ENCODE data around the gene FAM163B. TPM values are rescaled to one million over a fixed set of nuclear protein-coding genes. Genes with fewer than 3 reads are reported as not detected.

Gene FAM163B
- 4.4 and 4.5 TPM in 2 replicates for total RNA-seq

DNA sequence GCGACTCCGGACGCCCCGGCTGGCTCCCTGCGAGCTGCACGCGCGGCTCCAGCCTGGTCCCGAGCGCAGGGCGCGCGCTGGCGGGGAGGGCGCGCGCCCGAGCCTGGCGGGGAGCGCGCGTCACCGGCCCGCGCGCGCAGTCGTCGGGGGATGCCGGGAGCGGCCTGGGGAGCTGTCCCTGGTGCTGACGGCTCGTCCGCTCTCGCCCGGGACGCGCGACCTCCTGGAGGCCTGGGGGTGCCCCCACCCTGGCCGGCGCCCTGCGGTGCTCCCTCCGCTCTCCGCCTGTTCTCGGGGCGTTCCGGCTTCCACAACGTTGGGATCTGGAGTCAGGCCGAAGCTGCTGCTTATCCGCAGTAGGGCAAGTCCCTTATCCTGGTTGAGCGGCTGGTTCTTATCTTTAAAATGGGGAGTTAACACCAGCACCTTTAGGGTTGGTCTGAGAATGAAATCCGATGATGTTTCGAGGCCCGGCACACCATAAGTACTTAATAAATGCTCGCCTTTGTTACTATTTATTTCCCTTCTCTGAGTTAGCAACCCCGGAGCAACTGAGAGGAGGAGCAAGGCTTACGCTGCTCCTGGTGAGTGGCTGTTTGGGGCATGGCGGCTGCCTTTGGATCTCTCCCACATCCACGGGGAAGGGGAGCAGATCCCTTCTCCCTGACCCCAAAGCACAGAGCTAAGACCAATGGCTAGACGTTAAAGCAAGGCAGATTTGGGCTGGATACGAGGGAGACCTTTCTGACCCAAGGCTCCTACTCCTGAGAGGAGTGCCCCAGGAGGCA, at the start of gene FAM163B:
TSS of gene FAM163B (minus strand) at position 79 of the 788 bp plus-strand sequence. CDS start 29,166 bp downstream, outside the sequence.

DNA sequence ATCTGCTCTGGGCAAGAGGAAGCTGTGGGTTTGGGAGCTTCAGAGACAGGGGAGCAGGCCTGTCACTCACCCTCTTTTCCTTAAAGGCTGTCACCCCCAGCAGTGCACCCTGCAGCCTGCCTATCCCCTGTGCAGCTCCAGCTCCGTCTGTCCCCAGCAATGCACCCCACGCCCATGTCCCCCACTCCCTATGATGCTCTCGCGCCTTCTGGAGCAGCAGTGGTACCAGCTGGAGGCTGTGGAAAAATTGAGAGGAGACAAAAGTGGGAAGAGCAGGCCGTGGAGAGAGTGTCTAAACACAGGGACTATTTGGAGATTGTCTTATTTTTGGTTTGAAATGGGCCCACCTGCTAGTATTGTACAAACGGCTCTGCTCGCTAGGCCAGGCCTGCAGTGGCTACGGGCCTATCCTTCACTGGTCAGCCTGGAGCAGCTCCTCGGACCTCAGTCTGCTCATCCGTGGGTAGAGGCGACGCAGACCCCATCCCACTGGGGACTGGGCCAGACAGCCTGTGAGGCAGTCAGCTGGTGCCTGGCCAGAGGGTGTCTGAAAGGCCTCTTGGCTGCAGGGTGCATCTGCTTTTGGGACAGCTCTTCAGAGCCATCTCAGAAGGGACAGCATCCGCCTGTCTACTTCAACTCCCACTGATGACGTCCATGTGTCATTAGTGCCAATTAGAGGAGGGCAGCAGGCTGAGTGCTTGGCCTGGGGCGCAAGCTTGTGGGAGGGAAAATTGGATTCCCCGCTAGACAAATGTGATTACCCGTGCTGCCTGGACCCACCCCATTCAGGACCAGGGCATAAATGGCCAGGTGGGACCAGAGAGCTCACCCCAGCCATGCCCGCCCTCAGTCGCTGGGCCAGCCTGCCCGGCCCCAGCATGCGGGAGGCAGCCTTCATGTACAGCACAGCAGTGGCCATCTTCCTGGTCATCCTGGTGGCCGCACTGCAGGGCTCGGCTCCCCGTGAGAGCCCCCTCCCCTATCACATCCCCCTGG, 26.6 kb upstream of the FAM163B start, which contains the start of gene DBH:
TSS of gene DBH (plus strand) at position 831 of the 999 bp plus-strand sequence. CDS start at position 840, 9 bp downstream.

GRCh38 chr9:133534346-133535291, 74.6 kb downstream of the FAM163B start, which contains the start of gene ADAMTSL2:
TSS of gene ADAMTSL2 (plus strand) at chr9:133534704. CDS start at chr9:133536713, 2,009 bp downstream.

Other genes starting within 250 kb of the FAM163B start
- gene SURF4, start 233.3 kb downstream of the FAM163B start, total RNA-seq, result 391 and 461 TPM in 2 replicates
- gene STKLD1, start 233.0 kb downstream of the FAM163B start, total RNA-seq, result not detected in 2 replicates
- 17.9 and 25.1 TPM in 2 replicates for gene REXO4, start 191.4 kb downstream of the FAM163B start, total RNA-seq
- gene ADAMTS13, start 187.0 kb downstream of the FAM163B start, total RNA-seq, result 1.4 and 1.5 TPM in 2 replicates
- gene CACFD1, start 149.4 kb downstream of the FAM163B start, total RNA-seq, result 4.2 and 9.9 TPM in 2 replicates
- gene SLC2A6, start 130.3 kb downstream of the FAM163B start, total RNA-seq, result 50.4 and 66.9 TPM in 2 replicates
- not detected in 2 replicates for gene MYMK, start 84.4 kb downstream of the FAM163B start, total RNA-seq
- 52.5 and 53.6 TPM in 2 replicates for gene ADAMTSL2, start 74.7 kb downstream of the FAM163B start, total RNA-seq
- not detected in 2 replicates for gene DBH, start 27.0 kb upstream of the FAM163B start, total RNA-seq
- 17.9 and 25.9 TPM in 2 replicates for gene SARDH, start 129.0 kb upstream of the FAM163B start, total RNA-seq